Effector CD4-positive, alpha-beta T cell (primary cell): Measurements from ENCODE around the gene EPN3.

Experiments used
- DNase-seq: peaks from one replicate; pipeline ENCODE4 v3.0.0-alpha.2; 2020

Gene EPN3

DNA sequence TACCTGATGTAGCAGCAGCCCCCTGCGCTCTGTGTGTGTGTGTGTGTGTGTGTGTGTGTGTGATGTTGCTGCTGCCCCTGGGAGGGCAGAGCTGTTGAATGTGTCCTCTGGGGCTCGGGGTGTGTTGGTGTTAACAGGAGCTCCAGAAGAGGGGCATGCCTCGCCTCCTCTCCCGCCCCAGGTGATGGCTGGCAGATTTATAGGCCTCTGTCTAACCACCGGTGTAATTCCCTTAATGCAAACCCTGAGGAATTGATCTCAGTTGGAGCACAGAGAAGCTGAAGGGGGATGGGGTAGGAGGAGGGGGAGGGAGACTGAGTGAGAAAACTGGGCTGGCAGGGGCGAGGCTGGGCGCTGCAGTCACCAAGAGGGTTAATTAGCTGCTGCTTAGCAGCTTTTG lies 38.0 kb downstream of the EPN3 start:
- no peak for DNase-seq

DNA sequence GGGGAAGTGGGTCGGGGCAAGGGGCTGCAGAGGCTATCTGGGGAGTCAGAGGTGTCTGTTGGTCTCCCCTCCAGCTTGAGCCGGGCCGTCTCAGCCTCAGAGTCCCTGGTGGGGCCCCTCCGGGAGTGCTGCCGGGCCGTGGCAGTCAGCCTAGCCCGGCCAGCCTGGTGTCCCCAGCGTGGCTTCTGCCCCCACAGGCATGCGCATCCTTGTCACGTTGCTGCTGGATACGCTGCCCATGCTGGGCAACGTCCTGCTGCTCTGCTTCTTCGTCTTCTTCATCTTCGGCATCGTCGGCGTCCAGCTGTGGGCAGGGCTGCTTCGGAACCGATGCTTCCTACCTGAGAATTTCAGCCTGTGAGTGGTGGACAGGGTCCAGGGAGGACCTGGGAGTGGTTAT lies 39.1 kb downstream of the EPN3 start:
- DNase-seq, result no peak

DNA sequence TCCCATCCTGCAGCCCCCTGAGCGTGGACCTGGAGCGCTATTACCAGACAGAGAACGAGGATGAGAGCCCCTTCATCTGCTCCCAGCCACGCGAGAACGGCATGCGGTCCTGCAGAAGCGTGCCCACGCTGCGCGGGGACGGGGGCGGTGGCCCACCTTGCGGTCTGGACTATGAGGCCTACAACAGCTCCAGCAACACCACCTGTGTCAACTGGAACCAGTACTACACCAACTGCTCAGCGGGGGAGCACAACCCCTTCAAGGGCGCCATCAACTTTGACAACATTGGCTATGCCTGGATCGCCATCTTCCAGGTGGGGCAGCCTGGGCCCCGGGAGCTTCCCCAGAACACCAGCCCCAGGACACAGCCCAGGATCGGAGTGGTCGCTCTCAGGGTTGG lies 40.0 kb downstream of the EPN3 start:
- DNase-seq, result no peak

DNA sequence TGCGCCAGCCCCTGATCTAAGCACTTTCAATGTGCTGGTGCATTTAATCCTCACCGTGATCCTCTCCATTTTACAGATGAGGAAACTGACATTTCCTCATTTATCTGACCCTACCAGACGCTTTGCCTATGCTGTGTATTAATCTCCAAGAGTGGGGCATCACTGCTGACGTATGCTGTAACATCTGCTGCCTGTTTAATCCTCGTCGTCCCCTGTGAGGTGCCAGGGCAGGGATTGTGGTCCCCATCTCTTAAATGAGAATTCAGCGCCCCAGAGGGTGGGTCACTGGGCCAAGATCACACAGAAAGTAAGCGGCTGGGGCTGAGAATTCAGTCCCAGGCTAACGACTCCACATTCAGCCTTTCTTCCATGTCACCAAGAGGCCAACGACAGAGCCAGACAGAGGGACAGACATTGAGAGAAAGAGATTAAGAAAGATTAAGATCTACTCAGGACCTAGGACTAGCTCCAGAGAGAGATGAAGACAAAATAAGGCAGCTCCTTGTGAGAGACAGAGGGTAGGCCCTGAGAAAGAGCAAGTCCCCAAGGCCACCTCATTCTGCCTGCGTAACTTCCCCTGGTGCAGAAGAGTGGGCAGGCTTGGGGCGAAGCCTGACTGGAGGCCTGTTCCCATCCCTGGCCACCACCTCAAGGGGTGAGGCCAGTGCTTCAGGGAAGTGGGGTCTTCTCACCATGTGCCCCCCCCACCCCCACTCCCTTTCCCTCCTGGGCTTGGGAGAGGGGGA lies 41.5 kb downstream of the EPN3 start:
- no peak for DNase-seq

DNA sequence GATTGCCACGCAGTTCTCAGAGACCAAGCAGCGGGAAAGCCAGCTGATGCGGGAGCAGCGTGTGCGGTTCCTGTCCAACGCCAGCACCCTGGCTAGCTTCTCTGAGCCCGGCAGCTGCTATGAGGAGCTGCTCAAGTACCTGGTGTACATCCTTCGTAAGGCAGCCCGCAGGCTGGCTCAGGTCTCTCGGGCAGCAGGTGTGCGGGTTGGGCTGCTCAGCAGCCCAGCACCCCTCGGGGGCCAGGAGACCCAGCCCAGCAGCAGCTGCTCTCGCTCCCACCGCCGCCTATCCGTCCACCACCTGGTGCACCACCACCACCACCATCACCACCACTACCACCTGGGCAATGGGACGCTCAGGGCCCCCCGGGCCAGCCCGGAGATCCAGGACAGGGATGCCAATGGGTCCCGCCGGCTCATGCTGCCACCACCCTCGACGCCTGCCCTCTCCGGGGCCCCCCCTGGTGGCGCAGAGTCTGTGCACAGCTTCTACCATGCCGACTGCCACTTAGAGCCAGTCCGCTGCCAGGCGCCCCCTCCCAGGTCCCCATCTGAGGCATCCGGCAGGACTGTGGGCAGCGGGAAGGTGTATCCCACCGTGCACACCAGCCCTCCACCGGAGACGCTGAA lies 43.2 kb downstream of the EPN3 start:
- no peak for DNase-seq

DNA sequence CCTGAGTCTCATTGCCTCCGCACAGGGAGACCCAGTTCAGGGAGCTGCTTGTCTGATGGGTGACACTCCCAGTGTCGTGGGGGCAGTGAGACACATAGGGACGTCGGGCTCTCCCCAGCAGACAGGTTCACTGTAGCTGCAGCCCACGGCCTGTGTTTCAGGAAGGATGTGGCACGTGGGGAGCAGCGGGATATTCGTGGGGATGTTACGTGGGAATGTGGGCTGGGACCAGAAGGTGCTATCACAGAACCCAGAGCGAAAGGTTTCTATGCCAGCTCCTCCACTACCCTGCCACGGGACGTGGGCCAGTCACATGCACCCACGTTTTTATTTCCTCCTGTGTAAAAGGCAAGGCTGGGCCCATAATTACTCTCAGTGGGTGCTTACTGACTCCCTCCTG lies 44.3 kb downstream of the EPN3 start:
- no peak for DNase-seq

DNA sequence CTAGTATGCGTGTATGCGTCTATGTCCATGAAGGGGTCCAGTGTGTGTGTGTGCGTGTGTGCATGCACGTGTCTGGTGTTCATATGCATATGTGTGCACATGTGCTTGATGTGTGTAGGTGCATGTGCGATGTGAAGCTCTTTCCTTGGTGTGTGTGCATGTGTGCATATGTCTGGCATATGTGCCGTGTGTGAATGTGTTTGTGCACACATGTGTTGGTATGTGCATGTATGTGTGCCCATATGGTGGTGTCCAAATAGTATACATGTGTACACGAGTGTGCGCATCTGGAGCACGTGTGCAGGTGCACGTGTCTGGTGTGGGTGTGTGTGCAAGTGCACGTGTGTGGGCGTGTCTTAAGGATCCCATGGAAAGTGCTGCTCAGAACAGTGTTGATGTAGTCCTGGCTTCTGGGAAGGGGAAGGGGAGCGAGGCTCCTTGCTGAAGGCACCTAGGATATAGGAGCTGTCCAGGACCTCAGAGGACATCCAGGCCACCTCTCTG lies 45.0 kb downstream of the EPN3 start:
- DNase-seq, result no peak

DNA sequence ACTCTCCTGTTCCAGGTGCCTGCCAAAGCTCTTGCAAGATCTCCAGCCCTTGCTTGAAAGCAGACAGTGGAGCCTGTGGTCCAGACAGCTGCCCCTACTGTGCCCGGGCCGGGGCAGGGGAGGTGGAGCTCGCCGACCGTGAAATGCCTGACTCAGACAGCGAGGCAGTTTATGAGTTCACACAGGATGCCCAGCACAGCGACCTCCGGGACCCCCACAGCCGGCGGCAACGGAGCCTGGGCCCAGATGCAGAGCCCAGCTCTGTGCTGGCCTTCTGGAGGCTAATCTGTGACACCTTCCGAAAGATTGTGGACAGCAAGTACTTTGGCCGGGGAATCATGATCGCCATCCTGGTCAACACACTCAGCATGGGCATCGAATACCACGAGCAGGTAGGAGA lies 45.6 kb downstream of the EPN3 start:
- DNase-seq, result no peak

DNA sequence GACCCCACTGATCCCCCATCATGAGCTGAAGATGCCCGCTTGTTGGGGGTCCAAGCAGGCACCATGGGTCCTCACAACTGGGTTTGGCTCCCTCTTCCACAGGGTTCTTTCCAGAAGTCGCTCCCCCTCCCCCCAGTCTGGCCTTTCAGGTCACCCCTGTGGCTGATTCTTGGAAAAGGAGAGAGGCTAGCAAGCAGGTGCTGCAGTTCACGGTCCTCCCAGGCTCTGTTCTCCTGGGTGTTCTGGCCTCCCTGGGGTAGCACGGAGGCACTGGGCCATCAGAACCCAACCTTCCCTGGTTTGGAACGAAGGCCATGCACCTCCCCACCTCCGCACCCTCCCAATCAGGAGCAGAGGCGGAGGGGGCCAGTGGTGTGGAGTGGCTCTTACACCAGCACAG lies 46.9 kb downstream of the EPN3 start:
- no peak for DNase-seq

DNA sequence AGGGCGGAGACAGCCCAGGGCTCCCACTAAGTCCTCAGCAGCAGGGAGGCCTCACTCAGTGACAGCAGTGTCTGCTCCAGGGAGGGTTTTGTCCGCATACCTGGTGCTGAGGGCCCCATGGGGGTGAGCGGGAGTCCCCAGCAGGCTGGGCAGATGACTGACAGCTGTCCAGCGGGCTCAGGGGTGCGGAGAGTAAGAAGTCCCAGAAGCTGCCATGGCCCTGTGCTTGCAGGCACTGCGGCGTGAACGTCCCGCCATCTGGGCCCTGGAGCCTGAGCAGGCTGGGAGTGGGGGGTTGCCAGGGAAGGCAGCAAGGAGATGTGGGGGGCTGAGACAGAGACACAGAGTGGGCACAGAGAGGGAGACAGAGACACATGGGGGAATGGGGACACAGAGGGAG lies 48.1 kb downstream of the EPN3 start:
- no peak for DNase-seq

DNA sequence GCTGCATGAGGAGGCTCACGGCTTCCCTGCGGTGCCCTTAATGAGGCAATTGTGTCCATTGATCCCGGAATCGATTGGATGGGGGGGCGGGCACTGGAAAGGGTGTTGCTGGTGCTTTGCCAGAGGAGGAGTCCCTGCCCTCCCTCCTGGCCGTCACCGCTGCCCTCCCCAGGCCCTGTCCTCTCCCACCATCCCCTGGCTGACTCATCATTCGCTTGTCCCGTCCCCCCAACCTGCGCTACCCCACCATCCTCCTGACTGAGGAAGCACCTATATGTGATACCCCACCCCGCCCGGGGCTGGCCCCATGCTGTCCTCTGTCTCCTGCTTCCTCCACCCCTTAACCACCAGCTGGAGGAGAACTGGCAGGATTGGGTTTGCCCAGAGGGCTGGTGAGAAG lies 48.8 kb downstream of the EPN3 start:
- no peak for DNase-seq

DNA sequence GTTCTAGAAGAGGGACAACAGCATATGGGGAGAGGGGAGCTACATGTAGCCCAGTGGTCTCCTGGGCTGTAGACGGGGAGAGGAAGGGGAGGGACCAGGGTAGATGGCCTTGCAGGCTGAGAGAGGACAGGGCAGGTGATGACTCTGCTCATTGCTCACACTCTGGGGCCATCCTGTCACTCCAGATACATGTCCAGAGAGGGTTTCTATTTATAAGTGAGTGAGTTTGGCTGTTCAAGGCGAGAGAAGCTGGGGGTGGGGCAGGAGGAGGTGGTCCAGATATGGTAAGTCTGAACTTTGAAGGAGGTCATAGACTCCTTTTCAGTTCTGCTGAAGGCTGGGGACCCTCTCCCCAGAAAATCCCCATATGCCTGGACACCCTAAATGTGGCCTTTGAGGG lies 50.2 kb downstream of the EPN3 start:
- no peak for DNase-seq

DNA sequence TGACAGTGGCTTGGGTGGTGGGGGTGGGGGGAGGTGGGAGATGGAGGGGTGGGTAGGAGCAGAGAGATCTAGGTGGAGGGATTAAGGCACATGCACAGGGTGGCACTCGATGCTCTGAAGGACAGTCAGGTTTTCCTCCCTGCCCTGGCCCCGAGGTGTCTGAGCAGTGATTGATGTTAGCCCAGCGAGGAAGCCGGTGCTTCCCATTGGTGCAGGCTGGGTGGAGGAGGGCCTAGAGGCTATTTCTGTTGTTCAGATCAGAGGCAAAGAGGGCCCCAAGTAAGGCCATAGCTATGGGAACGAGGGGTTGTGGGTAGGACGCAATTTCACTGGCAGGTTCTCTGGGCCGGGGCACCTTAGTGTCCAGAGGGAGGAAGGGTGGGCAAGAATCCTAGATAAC lies 51.1 kb downstream of the EPN3 start:
- DNase-seq, result no peak

DNA sequence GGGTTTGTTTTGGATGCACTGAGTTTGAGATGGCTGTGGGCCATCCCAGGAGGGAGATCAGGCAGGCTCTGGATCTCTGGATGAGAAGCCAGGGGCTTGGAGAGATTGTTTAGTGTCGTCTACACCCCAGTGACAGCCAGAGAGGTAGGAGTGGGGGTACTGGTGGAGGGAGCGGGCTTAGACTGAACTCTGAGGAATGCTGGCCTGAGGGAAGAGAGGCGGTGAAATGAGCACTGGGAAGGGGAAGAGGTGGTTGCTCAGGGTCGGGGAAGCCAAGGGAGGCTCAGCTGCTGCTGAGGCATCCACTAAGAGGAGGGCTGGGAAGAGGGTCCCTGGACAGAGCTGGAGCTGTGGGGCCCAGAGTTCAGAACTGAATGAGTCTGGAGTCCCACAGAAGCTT lies 51.6 kb downstream of the EPN3 start:
- DNase-seq, result no peak

DNA sequence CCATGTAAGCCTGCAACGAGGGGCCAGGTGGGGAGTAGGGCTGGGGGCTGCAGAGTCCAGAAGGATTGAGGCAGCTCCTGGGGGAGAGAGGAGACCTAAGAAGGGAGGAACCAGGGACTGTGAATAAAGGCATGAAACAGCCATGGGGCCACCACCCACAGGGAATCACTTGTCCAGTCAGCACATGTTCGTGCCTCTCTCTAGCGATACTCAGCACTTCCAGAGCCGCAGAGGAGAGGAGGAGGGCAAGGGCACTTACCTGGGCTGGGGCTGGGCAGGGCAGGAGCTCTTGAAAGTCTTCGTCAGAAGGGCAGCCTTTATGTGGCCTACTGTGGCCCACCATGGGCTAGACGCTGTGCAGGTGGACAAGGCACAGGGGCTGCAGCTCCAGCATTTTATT lies 52.2 kb downstream of the EPN3 start:
- DNase-seq, result no peak

DNA sequence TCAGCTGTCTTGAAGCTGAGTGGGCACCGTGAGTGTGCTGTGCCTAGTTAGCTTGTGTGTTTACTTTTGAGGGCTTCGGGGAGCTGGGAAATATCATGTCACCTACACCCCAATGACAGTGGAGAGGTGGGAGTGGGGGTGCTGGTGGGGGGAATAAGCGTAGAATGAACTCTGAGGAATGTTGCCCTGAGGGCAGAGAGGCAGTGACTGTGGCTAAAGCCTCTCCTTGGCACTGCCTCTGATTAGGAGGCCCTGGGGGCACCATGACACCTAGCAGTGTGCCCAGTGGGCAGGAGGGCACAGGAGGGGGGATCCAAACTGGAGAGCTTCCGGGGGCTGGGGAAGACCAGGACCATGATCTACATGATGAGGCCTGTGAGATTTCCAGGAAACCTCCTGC lies 52.8 kb downstream of the EPN3 start:
- DNase-seq, result no peak

DNA sequence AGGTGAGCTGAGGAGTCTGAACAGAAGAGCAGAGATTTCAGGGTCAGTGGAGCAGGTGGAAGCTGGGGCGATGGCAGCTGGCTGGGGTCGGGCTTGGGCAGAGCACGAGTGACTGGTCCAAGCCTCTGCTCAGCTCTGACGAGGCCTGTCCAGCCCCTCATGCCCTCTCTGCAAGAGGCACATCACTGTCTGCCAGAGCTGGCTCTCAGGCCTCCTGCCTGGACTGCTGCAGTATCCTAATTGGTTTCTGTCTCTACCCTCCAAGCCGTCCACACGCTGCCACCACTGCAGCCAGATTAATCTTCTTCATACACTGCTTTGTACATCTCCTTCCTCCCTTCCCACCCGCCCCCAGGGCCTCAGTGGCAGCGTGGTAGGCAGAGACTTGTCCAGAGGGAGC lies 53.4 kb downstream of the EPN3 start:
- DNase-seq, result no peak

DNA sequence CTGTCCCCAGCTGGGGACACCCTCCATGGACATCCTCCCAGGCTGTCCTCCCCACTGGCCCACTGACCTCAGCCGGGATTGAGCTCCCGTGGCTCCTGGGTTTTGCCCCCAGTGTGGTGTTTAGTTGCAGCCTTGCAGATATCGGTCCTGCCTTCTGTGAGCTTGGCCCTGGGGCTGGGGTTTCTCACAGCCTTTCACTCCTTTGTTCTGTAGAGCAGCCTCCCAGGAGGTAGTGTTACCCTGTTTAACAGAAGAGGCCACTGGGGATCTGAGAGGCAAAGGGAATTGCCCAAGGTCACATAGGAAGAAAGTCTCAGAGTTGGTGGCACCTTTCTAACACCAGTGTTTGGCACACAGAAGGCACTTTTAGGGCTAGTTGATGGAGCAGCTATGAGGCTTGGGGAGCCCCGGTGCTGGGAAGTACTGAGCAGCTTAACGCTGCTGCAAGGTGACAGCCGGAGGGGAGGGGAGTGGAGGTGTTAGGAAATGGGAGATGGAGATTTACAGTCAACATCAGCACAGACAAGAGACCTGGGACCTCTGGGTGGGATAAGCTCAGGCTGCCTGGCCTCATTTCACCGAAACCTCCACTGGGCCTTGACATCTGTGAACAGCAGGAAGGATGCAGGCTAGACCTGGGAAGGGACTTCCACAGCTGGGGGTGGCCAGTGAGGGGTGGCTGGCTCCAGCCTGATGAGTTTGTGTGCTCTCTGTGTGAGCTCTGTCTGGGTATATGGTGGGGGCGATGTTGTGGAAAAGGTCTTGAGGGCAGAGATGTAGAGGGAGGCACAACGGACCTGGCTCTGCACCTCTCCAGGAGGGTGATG lies 54.1 kb downstream of the EPN3 start:
- no peak for DNase-seq

DNA sequence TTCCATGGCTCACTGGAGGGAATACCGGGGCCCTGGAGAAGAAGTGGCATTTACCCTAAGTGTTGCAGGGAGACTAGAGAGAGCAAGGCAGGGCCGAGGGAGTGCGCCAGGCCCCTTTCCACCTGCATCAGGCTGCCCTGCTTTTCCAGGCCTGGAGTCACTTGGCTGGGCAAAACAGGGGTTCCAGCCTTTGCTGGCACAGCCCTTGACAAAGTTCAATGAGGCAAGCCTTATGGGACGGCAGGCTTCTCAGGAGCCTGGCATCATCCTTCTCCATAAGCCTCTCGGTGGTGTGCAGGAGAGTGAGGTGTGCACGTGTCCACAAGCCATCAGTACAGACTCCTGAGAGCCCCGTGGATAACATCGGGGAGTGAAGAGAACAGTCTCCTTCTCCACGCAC lies 55.0 kb downstream of the EPN3 start:
- no peak for DNase-seq

DNA sequence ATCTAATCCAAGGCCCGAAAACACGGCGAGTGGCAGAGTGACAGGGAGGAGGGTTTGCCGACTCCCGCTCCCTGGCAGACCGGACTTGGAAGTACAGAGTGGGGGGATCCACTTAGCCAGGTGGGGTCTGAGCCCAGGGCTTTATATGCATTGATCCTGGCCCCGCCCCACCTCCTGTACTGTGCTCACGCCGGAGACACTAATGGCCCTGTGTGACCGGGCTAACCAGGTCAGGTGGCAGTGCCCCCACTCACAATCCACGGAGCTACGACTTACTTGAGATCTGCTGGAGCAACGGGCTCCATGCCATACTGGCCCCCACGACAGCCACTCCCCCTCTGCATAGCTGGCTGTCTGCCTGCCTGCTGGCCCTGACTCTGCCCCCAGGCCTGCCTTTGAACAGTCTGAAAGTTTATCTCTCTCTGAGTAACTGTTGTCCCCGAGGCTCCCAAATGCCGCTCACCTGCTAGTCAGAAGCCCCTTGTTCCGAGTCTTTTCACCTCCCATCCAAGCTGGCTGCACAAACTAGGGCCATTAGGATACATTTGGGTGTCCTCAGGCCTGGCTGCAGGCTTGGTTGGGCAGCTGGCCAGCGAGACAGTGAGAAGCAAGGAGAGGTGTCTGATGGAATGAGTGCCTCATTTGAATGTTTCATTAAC lies 56.0 kb downstream of the EPN3 start:
- DNase-seq, result no peak

DNA sequence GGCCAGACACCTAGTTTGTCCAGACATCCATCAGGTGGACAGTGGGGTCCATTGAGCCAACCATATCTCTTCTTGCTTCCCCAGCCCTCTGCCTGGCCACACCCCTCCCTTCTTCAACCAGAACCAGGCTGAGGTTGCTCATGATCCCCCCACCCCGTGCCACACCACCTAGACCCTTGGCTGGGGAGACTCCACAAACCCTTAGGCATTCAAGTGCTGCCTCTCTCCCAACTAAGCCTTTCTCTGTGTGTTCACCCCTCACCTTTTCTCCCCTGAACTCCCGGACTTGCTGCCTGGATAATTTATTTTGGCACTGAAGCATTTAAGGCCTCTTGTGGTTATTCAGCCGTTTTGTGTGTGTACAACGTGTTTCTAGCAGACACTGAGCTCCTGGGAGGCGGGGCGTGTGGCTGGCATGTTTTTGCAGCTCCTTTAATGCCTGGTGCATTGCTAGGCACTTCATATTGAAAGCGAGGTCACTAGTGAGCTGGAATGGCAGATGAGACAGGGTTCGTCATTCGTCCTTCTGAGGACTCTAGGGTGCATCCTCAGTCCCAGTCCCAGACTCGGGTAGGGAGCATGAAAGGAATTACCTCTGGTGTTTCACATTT lies 56.7 kb downstream of the EPN3 start:
- no peak for DNase-seq

DNA sequence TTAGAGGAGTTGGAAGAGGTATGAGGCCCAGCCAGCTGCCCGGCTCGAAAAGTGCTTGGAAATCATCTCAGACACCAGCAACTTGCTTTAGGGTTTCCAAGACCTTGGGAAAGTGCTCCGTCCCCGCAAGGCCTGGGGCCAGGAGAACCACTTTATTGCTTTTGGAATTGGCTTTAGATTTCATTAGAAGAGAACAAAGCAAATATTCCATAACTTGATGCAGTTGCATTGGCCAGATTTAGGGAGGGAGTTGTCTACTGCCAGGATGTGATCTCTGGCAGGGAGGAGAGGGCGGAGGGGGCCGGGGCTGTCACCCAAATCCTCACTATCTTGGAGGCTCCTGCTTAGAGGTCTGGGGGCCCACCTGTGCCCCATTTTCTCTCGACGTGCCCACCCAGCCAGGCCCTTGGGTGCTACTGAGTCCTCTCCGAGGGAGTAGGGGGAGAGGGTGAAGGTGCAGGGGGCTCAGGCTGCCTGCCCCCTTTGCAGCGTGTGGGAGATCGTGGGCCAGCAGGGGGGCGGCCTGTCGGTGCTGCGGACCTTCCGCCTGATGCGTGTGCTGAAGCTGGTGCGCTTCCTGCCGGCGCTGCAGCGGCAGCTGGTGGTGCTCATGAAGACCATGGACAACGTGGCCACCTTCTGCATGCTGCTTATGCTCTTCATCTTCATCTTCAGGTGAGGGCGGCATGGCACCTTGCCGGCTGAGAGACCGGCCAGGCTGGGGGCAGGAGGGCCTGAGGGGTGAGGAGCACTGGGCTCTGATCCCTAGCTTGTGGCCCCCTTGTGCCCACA lies 58.6 kb downstream of the EPN3 start:
- DNase-seq, result no peak
